Ectodermal cell (in vitro differentiated cells): ENCODE measurements around the gene TEX52.

ENCODE experiments used
- H3K27ac ChIP-seq: 2 replicates; pipeline ENCODE4 v1.7.0; 2013; ENCODE audit warnings: mild to moderate bottlenecking, low read depth, low read length; ENCODE audit not compliant: insufficient read depth, poor library complexity, severe bottlenecking
- H3K27me3 ChIP-seq: 2 replicates; pipeline ENCODE4 v1.7.0; 2013; ENCODE audit warnings: mild to moderate bottlenecking, low read length; ENCODE audit not compliant: insufficient read depth, control insufficient read depth, poor library complexity, severe bottlenecking
- H3K36me3 ChIP-seq: one replicate; pipeline ENCODE4 v1.7.0; 2013; ENCODE audit warnings: low read length; ENCODE audit not compliant: control insufficient read depth, insufficient read depth
- H3K4me1 ChIP-seq: one replicate; pipeline ENCODE4 v1.7.0; 2013; ENCODE audit warnings: low read length; ENCODE audit not compliant: control insufficient read depth, insufficient read depth
- H3K4me3 ChIP-seq: 2 replicates; pipeline ENCODE4 v1.7.0; 2013; ENCODE audit warnings: low read depth, low read length, control low read depth; ENCODE audit not compliant: insufficient read depth
- H3K9me3 ChIP-seq: 2 replicates; pipeline ENCODE4 v1.7.0; 2013; ENCODE audit warnings: mild to moderate bottlenecking, low read length, moderate library complexity; ENCODE audit not compliant: control insufficient read depth
- WGBS, 2 experiments: methylation state at CpG; one replicate each; pipeline ENCODE4 v1.1.7; 2013; ENCODE audit warnings: missing lambda C conversion rate in 2 of 2; 5-methylcytosine and 5-hydroxymethylcytosine counted together

Gene TEX52

DNA sequence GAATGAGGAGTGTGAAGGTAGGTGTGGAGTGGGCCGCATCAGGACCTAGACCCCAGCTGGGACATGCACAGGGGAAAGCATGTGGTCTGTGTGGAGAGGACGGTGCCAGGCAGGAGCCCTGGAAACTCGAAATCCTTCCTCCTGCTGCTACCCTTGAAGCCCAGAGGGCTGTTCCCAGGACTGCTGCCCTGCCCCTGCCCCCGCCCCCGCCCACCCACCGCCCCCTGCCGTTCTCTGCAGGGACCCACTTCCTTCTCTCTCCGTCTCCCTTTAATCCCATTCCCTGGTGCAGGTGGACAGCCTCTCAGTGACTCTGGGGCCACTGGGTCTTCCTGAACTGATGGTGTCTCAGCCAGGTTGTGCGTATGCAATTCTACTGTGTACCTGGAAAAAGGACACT lies 36.4 kb downstream of the TEX52 start:
- H3K27ac ChIP-seq, result no peak overlapping the region
- H3K9me3 ChIP-seq, result no peaks in the 10 kb centered on the region
- H3K36me3 ChIP-seq, result peaks cover 25% of the 10 kb centered on the region
- H3K4me1 ChIP-seq, result peaks cover 6% of the 10 kb centered on the region
- no peaks in the 10 kb centered on the region for H3K27me3 ChIP-seq
- 63 to 68% methylated on average over 6 to 9 of the region's 9 CpGs for WGBS, 2 experiments
- H3K4me3 ChIP-seq, result no peak overlapping the region

DNA sequence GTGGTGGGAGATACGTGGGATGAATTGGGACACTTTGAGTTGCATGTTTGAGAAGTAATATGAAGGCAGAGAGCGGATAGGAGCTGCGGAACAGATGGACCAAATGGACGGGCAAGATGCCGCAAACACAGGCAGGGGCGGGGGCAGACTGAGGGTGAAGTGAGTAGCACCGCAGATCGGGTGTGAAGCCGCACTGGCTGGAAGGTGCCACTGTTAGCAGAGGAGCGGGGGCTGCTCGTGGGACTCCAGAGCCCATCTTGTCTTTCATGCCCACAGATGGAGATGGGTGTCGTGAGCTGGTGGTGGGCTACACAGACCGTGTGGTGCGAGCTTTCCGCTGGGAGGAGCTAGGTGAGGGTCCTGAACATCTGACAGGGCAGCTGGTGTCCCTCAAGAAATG lies 37.0 kb downstream of the TEX52 start:
- no peaks in the 10 kb centered on the region for H3K9me3 ChIP-seq
- H3K36me3 ChIP-seq, result peaks cover 25% of the 10 kb centered on the region
- 94 to 95% methylated on average over 15 of the region's 15 CpGs for WGBS, 2 experiments
- no peak overlapping the region for H3K27ac ChIP-seq
- H3K4me1 ChIP-seq, result peaks cover under 1% of the 10 kb centered on the region
- no peak overlapping the region for H3K4me3 ChIP-seq
- no peaks in the 10 kb centered on the region for H3K27me3 ChIP-seq

DNA sequence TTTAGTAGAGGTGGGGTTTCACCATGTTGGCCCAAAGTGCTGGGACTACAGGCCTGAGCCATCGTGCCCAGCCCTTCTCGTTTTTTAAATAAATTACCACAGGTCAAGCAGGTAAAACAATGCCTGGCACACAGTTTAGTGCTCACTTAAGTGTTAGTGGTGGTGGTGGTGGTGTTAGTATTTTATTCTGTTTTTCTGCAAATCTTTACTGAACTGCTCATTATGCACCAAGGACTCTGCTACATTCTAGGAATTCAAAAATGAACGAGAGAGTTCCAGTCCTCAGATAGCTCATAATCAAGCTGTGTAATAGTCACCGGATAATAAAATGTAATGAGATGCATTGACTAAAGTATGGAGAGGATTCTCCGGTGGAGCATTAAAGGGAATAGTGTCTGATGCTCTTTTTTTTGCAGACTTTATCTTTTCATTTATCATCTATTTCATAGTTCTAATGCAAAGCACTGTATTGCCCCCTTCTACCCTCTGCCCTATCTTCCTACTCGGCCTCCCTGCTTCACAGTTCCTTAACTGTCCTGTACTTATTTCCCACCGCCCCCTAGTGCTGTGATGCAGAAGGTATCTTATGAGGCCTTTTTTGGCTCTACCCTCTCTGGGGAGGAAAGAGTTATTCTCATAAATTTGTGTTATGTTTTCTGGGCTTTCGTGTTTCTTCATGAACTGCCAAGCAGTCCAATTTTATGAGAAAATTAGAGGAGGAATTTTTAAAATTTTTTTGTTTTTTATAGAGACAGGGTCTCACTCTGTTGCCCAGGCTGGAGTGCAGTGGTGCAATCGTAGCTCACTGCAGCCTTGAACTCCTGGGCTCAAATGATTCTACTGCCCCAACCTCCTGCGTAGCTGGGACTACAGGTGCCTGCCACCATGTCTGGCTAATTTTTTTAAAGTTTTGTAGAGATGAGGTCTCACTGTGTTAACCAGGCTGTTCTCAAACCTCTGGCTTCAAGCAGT lies 43.3 kb downstream of the TEX52 start:
- no peaks in the 10 kb centered on the region for H3K4me1 ChIP-seq
- H3K36me3 ChIP-seq, result peaks cover 7% of the 10 kb centered on the region
- peak overlapping the region; percentile 96 for H3K27ac ChIP-seq
- peak overlapping the region; percentile 83 for H3K4me3 ChIP-seq
- no peaks in the 10 kb centered on the region for H3K27me3 ChIP-seq
- no peaks in the 10 kb centered on the region for H3K9me3 ChIP-seq
- 23 to 30% methylated on average over 10 of the region's 10 CpGs for WGBS, 2 experiments

- Histone ChIP-seq H3K36me3 (peaks cover under 1% of the 10 kb centered on the region), H3K4me3 (peak within 1 kb of the TSS; percentile 83), H3K27ac (peak within 1 kb of the TSS; percentile 96), H3K9me3 (no peaks in the 10 kb centered on the region), H3K27me3 (no peaks in the 10 kb centered on the region), H3K4me1 (no peaks in the 10 kb centered on the region)
- WGBS, 2 experiments, result 2 to 3% methylated on average over 48 of the region's 48 CpGs
Measured at GRCh38 chr12:2812290-2813213, 44.3 kb downstream of the TEX52 start, which contains the start of gene ITFG2. TSS of gene ITFG2 (plus strand) at chr12:2812668. CDS start at chr12:2812761, 93 bp downstream.

- Histone ChIP-seq H3K9me3 (no peaks in the 10 kb centered on the region), H3K4me3 (no peak overlapping the region), H3K36me3 (no peaks in the 10 kb centered on the region), H3K4me1 (no peaks in the 10 kb centered on the region), H3K27me3 (no peaks in the 10 kb centered on the region), H3K27ac (no peak overlapping the region)
- WGBS, 2 experiments, result 94 to 100% methylated on average over 2 to 4 of the region's 5 CpGs
Measured at GRCh38 chr12:2811801-2812200, 45.0 kb downstream of the TEX52 start.

- H3K27me3 ChIP-seq, result no peaks in the 10 kb centered on the region
- no peak overlapping the region for H3K27ac ChIP-seq
- WGBS, 2 experiments, result 94 to 97% methylated on average over 6 of the region's 6 CpGs
- no peaks in the 10 kb centered on the region for H3K4me1 ChIP-seq
- no peak overlapping the region for H3K4me3 ChIP-seq
- no peaks in the 10 kb centered on the region for H3K9me3 ChIP-seq
- H3K36me3 ChIP-seq, result peaks cover 6% of the 10 kb centered on the region
Measured at GRCh38 chr12:2806700-2807099, 50.1 kb downstream of the TEX52 start.

GRCh38 chr12:2805143-2805520 lies 51.7 kb downstream of the TEX52 start:
- Histone ChIP-seq H3K4me1 (no peaks in the 10 kb centered on the region), H3K9me3 (no peaks in the 10 kb centered on the region), H3K4me3 (no peak overlapping the region), H3K27ac (no peak overlapping the region), H3K27me3 (no peaks in the 10 kb centered on the region), H3K36me3 (peaks cover 17% of the 10 kb centered on the region)
- 92 to 95% methylated on average over 2 of the region's 2 CpGs for WGBS, 2 experiments

- Histone ChIP-seq H3K9me3 (no peaks in the 10 kb centered on the region), H3K36me3 (peaks cover 17% of the 10 kb centered on the region), H3K27ac (no peak overlapping the region), H3K4me1 (no peaks in the 10 kb centered on the region), H3K27me3 (no peaks in the 10 kb centered on the region), H3K4me3 (no peak overlapping the region)
- WGBS, 2 experiments, result 89 to 91% methylated on average over 4 to 5 of the region's 5 CpGs
Measured at GRCh38 chr12:2804393-2805142, 52.3 kb downstream of the TEX52 start.

GRCh38 chr12:2803635-2804392 lies 53.0 kb downstream of the TEX52 start:
- H3K9me3 ChIP-seq, result no peaks in the 10 kb centered on the region
- no peaks in the 10 kb centered on the region for H3K4me1 ChIP-seq
- H3K4me3 ChIP-seq, result no peak overlapping the region
- no peaks in the 10 kb centered on the region for H3K27me3 ChIP-seq
- 91 to 93% methylated on average over 7 of the region's 7 CpGs for WGBS, 2 experiments
- no peak overlapping the region for H3K27ac ChIP-seq
- H3K36me3 ChIP-seq, result peaks cover 24% of the 10 kb centered on the region
